A673 (cell line): ENCODE results near the gene GNG12. TPM values are rescaled to one million over a fixed set of nuclear protein-coding genes. Genes with fewer than 3 reads are reported as not detected.
"Not testable (repeated sequence)": the region's sequence is repeated elsewhere in the genome, so short reads cannot be mapped to it uniquely, and the experiment has no call there.

Source experiments
- BruUV-seq: library from RNA; stranded (reverse); fragments of 400-500 nt; replicated peaks from 2 replicates; lab custom pipeline; 2021; lab: Mats Ljungman, UMichigan
- CTCF ChIA-PET: fragments of 300-600 bp; sonication (Branson Sonifier 250); formaldehyde crosslinking; loops from one replicate; lab custom pipeline; 2022; ENCODE audit warnings: antibody characterized with exemption; lab: Charles Lee
- POLR2A ChIA-PET: fragments of 300-600 bp; sonication (Branson Sonifier 250); formaldehyde crosslinking; loops from one replicate; lab custom pipeline; 2022; ENCODE audit warnings: antibody characterized with exemption; ENCODE audit not compliant: low non-redundant PET; lab: Charles Lee
- DNase-seq: peaks from one replicate; pipeline ENCODE4 v3.0.0-alpha.2; 2015; ENCODE audit warnings: low spot score
- H3K27ac ChIP-seq: fragments of 200-600 bp; sonication (generic); 2 replicates; pipeline ENCODE4 v1.5.1; 2016; ENCODE audit warnings: mixed run types, low read depth, mild to moderate bottlenecking, mixed read lengths, antibody characterized with exemption, low read length; ENCODE audit not compliant: poor library complexity, severe bottlenecking
- H3K27me3 ChIP-seq: fragments of 200-600 bp; sonication (generic); replicated peaks from 2 replicates; pipeline ENCODE4 v1.6.1; 2017; ENCODE audit warnings: mixed run types, low read depth, mild to moderate bottlenecking, mixed read lengths, antibody characterized with exemption, low read length; ENCODE audit not compliant: insufficient read depth, poor library complexity
- H3K36me3 ChIP-seq: fragments of 200-600 bp; sonication (generic); 2 replicates; pipeline ENCODE4 v1.6.1; 2016; ENCODE audit warnings: mixed run types, mild to moderate bottlenecking, mixed read lengths, antibody characterized with exemption, low read length; ENCODE audit not compliant: insufficient read depth, poor library complexity, severe bottlenecking
- H3K4me1 ChIP-seq: fragments of 200-600 bp; sonication (generic); 2 replicates; pipeline ENCODE4 v1.6.1; 2017; ENCODE audit warnings: mixed run types, mild to moderate bottlenecking, mixed read lengths, antibody characterized with exemption, low read length; ENCODE audit not compliant: insufficient read depth, poor library complexity, severe bottlenecking
- H3K4me3 ChIP-seq: fragments of 200-600 bp; sonication (generic); 2 replicates; pipeline ENCODE4 v1.5.1; 2016; ENCODE audit warnings: low read depth, mixed run types, mild to moderate bottlenecking, mixed read lengths, low read length; ENCODE audit not compliant: poor library complexity, severe bottlenecking
- H3K9me3 ChIP-seq: fragments of 200-600 bp; sonication (generic); 2 replicates; pipeline ENCODE4 v1.6.1; 2016; ENCODE audit warnings: mixed run types, low read depth, mild to moderate bottlenecking, mixed read lengths, antibody characterized with exemption, low read length; ENCODE audit not compliant: poor library complexity, severe bottlenecking
- CTCF ChIP-seq: fragments of 300-800, 200-600 bp; sonication (generic); conservative IDR thresholded peaks from 2 replicates; pipeline ENCODE4 v1.5.1; 2017; ENCODE audit warnings: low read depth, mild to moderate bottlenecking, antibody characterized with exemption, low read length, moderate library complexity, mixed read lengths
- EZH2 ChIP-seq: fragments of 200-600 bp; sonication (generic); IDR thresholded peaks from 2 replicates; pipeline ENCODE4 v1.6.1; 2017; ENCODE audit warnings: borderline replicate concordance, low read depth, mild to moderate bottlenecking, mixed read lengths, antibody characterized with exemption, low read length; ENCODE audit not compliant: poor library complexity, severe bottlenecking
- intact Hi-C: fragments of 100-400 bp; cut with micrococcal nuclease; formaldehyde crosslinking; loops from one replicate; pipeline ENCODE4 v1.10.0; 2022; ENCODE audit not compliant: unreplicated experiment
- total RNA-seq: library from RNA; stranded (reverse); gene quantifications from 2 replicates; pipeline ENCODE4 v1.2.3, GENCODE V29; 2021

The GNG12 gene
- total RNA-seq, 1 experiment from 2014 or later, result 54.8 TPM

GRCh38 chr1:67662884-67663283, 170.4 kb downstream of the GNG12 start:
- DNase-seq, result no peak
- Histone ChIP-seq H3K27me3 (no peaks in the 10 kb centered on the region), H3K4me1 (peaks cover 6% of the 10 kb centered on the region), H3K4me3 (no peak overlapping the region), H3K9me3 (no peaks in the 10 kb centered on the region), H3K27ac (no peak overlapping the region), H3K36me3 (no peaks in the 10 kb centered on the region)
- intact Hi-C loops, result no loop called here
- ChIA-PET CTCF (no interaction called here), POLR2A (no interaction called here)
- TF ChIP-seq CTCF (no peak), EZH2 (no peak)
- no TSS peak for BruUV-seq

- intact Hi-C loops, result no loop called here
- POLR2A ChIA-PET, result no interaction called here
These were observed 174.0 kb downstream of the GNG12 start for GRCh38 chr1:67659229-67659628.

GRCh38 chr1:67657152-67657551, 176.1 kb downstream of the GNG12 start:
- BruUV-seq, CTCF ChIA-PET, H3K4me3 ChIP-seq, H3K9me3 ChIP-seq, H3K36me3 ChIP-seq, H3K27ac ChIP-seq, H3K4me1 ChIP-seq, intact Hi-C loops, POLR2A ChIA-PET, DNase-seq, H3K27me3 ChIP-seq: not testable (repeated sequence)

More at GRCh38 chr1:67659229-67659628, 174.0 kb downstream of the GNG12 start:
- no peak for DNase-seq
- TF ChIP-seq CTCF (no peak), EZH2 (no peak)
- Histone ChIP-seq H3K27ac (no peak overlapping the region), H3K27me3 (no peaks in the 10 kb centered on the region), H3K4me3 (no peak overlapping the region), H3K36me3 (no peaks in the 10 kb centered on the region), H3K9me3 (no peaks in the 10 kb centered on the region), H3K4me1 (peaks cover 5% of the 10 kb centered on the region)
- CTCF ChIA-PET, result no interaction called here
- no TSS peak for BruUV-seq

GRCh38 chr1:67655581-67655980, 177.7 kb downstream of the GNG12 start:
- no TSS peak for BruUV-seq
- Histone ChIP-seq H3K4me3 (no peak overlapping the region), H3K27ac (no peak overlapping the region), H3K27me3 (no peaks in the 10 kb centered on the region), H3K4me1 (no peaks in the 10 kb centered on the region), H3K9me3 (no peaks in the 10 kb centered on the region), H3K36me3 (no peaks in the 10 kb centered on the region)
- intact Hi-C loops, result no loop called here
- DNase-seq, result no peak
- ChIA-PET CTCF (no interaction called here), POLR2A (no interaction called here)
- TF ChIP-seq CTCF (no peak), EZH2 (no peak)
